Measurements from ENCODE around the gene SPANXB1. TPM values are rescaled to one million over a fixed set of nuclear protein-coding genes. Genes with fewer than 3 reads are reported as not detected.

Gene SPANXB1, protein sequence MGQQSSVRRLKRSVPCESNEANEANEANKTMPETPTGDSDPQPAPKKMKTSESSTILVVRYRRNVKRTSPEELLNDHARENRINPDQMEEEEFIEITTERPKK
- total RNA-seq = not detected in 2 replicates

DNA sequence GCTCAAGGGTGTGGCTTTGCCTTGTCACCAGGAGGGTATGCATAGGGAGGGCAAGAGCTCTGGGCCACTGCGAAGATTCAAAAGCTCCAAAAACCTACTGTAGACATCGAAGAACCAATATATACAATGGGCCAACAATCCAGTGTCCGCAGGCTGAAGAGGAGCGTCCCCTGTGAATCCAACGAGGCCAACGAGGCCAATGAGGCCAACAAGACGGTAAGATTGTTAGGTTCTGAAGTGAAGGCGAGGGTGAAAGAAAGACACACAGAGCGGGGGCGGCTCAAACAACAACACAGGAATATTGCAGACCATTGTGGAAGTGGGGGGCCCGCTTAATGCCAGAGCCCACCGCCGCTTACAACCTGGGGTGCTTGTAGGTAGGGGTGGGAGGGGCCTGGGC, at the start of gene SPANXB1:
Gene SPANXB1 (plus strand): TSS at position 27 of the 400 bp plus-strand sequence. CDS start 100 bp downstream, at position 127.

Other genes with a start within 250 kb of the SPANXB1 start
- 4.2 and 4.6 TPM in 2 replicates for gene LDOC1, start 174.5 kb downstream of the SPANXB1 start, total RNA-seq
- not detected in 2 replicates for gene SPANXC, start 239.9 kb downstream of the SPANXB1 start, total RNA-seq